T-helper 1 cell treated with Interleukin-12 subunit alpha and Interleukin-12 subunit beta and Interleukin-4 antibody, amounts not matched to agents 30 ng/mL and 1 ng/mL, for 36 hours (primary cell): Measurements from ENCODE around the gene MAPK10. TPM values are rescaled to one million over a fixed set of nuclear protein-coding genes. Genes with fewer than 3 reads are reported as not detected.
"Not testable (repeated sequence)": the region's sequence is repeated elsewhere in the genome, so short reads cannot be mapped to it uniquely, and the experiment has no call there.

Source experiments
- intact Hi-C: fragments of 100-400 bp; cut with micrococcal nuclease; formaldehyde crosslinking; loops from one replicate; pipeline ENCODE4 v1.15.1; 2024
- total RNA-seq: library from RNA; stranded (reverse); gene quantifications from 2 replicates; pipeline ENCODE4 v1.2.3, GENCODE V29; 2022

MAPK10 gene
- total RNA-seq, 1 donor from 2014 or later = not detected

GRCh38 chr4:86344127-86344526 lies 15.7 kb downstream of the MAPK10 start:
- intact Hi-C loops = no loop called here

DNA sequence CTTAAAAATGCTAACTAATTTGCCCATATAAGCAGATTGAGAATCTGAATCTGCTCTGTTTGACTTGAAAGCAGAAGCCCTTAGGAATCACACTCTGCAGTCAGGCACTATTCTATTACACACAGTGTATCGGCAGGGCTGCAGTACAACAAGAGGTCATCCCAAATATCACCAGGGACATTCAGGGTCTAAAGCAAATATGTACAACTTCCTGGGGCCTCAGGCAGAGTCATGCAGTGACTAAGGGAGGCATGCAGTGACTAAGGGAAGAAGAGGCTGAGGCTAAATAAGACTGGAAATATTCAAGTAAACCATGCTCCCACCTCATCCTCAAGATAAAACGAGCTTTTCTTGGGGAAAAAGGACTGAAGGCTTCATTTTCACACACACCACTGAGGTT lies 20.9 kb downstream of the MAPK10 start:
- intact Hi-C loops = no loop called here

GRCh38 chr4:86338521-86338920 lies 21.3 kb downstream of the MAPK10 start:
- intact Hi-C loops = no loop called here

GRCh38 chr4:86334020-86334750 lies 25.7 kb downstream of the MAPK10 start:
- intact Hi-C loops = no loop called here

GRCh38 chr4:86333236-86333635 lies 26.6 kb downstream of the MAPK10 start:
- intact Hi-C loops = no loop called here

DNA sequence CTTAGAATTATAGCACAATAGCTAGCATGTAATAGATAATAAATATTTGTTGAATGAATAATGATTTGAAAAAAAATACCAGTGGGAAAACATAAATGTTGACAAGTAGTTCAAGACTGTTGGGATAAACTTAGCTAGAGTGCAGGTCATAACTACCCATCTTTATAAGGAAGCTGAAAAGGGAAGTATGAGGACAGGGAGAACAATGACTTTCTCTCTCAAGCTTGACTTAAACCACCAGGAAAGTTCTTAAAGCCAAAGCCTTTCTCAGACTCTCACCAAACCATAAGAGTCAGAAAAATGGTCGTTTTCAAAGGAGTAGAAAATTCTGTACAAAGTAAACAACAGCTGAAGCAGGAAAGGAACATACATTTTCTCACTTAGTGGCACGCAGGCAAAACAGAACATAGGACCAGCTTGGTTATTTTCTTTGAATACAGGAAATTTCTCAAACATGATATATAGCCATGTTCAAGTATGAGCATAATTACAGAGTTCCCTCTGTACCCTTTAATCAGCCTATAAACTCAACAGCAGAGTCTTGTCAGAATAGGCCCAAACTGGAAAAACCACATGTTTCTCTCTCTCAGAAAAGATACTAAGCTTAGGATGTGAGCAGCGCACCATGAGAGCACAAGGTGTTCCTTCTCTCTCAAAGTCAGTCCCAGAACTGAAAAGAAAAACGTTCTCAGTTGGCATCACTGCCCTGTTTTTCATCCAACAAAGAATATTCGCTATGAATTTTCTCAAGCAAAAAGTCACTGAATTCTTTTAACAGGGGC lies 28.7 kb downstream of the MAPK10 start:
- intact Hi-C loops = no loop called here

- intact Hi-C loops = not testable (repeated sequence)
Measured at GRCh38 chr4:86330411-86330810, 29.4 kb downstream of the MAPK10 start.

- intact Hi-C loops = no loop called here
Measured at GRCh38 chr4:86329431-86329830, 30.4 kb downstream of the MAPK10 start.

- intact Hi-C loops = no loop called here
Measured at GRCh38 chr4:86326400-86326799, 33.5 kb downstream of the MAPK10 start.

- intact Hi-C loops = no loop called here
Measured at GRCh38 chr4:86319390-86319789, 40.5 kb downstream of the MAPK10 start.

- intact Hi-C loops = no loop called here
Measured at GRCh38 chr4:86315579-86315978, 44.3 kb downstream of the MAPK10 start.

GRCh38 chr4:86313656-86314055 lies 46.2 kb downstream of the MAPK10 start:
- intact Hi-C loops = no loop called here

DNA sequence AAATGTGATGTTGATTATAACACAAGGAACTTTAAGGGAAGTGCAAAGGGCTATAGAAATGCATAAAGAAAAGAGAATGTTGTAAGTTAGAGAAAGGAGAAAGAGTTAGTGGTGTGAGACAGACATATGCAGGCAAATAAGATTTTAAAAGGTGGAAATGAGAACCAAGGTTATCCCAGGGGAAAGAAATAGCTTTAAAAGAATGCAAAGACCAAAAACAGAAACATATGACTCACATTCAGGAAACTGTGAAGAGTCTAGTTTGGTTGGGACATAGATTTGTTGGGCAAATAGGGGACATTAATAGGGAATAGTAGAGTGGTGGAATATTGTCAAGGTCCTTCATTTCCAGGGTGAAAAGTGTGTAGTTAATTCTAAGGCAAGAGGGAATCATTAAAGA lies 52.4 kb downstream of the MAPK10 start:
- intact Hi-C loops = no loop called here

DNA sequence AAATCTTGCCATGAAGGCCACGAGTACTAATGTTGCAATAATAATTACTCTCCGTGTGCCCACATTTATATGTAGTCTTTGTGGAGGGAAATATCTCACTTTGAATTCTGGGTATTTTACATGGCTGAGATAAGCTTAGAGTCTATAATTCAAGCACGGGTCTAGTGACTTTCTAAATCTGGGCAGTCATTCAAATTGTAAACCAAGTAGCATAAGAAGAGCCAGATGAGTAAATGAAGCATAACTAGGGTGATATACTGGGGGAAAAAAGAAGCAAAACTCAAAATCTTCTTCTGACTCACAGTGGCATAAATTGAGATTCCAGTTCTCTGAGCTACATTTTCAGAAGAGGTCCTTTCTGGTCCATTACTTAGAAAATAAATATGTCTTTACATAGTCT lies 53.0 kb downstream of the MAPK10 start:
- intact Hi-C loops = no loop called here

DNA sequence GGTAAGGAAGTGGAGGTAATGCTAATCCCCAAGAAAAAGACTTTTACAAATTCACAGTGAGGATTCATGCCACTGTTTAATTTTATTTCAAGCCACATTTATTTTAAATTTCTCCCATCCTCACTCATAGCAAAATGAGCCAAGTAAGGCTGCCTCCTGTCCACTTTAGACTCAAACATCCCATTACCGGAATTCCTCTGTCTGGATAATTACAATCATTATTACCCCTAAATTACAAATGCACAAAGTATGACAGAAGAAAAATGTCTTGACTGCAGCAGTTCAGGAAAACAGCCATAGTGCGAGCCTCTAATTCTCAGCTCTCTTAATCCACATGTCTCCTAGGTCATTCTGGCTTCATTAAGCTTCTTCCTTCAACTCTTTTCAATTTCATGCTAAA lies 57.0 kb downstream of the MAPK10 start:
- intact Hi-C loops = no loop called here

DNA sequence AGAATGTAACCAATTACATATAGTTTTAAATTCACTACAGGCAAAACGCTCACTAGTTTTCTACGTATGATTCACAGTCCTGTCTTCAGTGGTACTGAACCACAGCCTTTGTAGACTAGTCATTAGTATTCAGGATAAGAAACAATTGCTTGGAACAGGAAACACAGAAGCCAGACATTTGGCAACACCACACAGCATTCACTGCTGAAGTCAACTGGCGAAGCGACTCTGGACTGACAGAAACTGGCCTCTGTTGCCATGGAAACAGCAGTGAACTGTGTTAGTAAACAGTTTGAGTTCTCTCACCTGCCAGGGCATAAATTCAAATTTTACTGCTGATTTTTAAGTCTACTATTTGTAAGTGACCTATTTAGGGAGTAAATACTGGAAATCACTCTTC lies 57.6 kb downstream of the MAPK10 start:
- intact Hi-C loops = no loop called here

- intact Hi-C loops = no loop called here
Measured at GRCh38 chr4:86300516-86300915, 59.3 kb downstream of the MAPK10 start.

DNA sequence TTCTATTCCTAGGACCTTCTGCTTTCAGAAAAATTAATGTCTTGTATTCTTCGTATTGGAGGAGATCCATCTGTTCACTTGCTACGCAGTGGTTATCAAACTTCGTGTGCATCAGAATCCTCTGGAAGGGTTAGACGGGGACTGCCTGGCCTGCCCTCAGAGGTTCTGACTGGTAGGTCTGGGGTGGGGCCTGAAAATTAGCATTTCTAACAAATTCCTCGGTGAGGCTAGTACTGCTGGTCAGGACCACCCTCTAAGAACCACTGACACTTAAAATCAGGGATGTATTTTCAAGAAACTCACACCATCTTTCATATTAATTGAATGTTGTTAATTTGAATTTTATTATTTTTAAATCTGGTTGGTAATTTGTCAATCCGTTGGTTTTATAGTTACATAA lies 63.0 kb downstream of the MAPK10 start:
- intact Hi-C loops = no loop called here

- intact Hi-C loops = no loop called here
Measured at GRCh38 chr4:86294883-86295282, 65.0 kb downstream of the MAPK10 start.

- intact Hi-C loops = no loop called here
Measured at GRCh38 chr4:86291180-86291579, 68.7 kb downstream of the MAPK10 start.

DNA sequence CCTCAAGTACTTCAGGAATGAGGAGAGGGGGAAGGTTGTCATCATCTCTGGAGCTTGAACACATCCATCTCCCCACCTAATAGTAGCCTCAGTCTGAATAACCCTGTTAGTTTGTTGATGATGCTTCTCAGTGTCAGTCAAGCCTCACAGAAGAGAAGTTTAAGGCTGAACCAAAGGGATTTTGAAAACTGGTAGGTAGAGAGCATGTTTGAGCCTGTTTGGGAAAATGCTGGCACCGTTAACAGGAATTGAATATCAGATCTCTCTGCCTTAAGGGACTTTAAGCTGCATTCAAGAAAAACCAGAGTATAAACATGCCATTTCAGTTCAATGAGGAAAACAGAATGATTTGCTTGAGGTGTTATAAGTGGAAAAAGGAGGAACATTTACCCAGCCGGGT lies 73.1 kb downstream of the MAPK10 start:
- intact Hi-C loops = no loop called here

DNA sequence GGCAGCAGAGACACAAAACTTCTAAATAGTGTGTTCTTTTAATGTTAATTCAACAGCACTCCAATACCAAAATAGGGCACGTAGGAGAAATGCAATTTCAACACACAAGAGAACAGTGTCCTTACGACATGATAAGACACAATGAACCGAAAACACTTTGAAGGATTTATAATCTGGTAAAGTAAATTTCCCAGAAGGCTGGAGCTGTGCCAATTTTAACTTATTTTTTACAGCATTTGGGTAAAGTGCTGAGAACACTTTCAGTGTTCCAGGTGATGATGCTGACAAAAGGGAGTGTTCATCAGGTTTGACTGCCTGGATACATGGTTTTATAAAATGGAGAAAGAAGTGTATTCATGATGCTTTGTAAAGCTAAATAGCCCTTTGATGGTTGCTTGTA lies 76.5 kb downstream of the MAPK10 start:
- intact Hi-C loops = no loop called here

DNA sequence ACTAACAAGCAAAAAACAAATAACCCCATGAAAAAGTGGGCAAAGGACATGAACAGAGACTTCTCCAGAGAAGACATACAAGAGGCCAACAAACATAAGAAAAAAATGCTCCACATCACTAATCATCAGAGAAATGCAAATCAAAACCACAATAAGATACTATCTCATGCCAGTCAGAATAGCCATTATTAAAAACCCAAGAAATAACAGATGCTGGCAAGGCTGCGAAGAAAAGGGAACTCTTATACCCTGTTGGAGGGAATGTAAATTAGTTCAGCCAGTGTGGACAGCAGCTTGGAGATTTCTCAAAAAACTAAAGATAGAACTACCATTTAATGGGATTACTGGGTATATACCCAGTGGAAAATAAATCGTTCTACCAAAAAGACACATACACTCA lies 79.6 kb downstream of the MAPK10 start:
- intact Hi-C loops = no loop called here
